Gastroesophageal sphincter (tissue), 4 donors: ENCODE results near the gene MOV10L1. TPM values are rescaled to one million over a fixed set of nuclear protein-coding genes. Genes with fewer than 3 reads are reported as not detected.
"Not testable (repeated sequence)": the region's sequence is repeated elsewhere in the genome, so short reads cannot be mapped to it uniquely, and the experiment has no call there.

Experiments
- ATAC-seq: fragments of 150-250 bp; one replicate; pipeline ENCODE4 v1.9.1; 2016; ENCODE audit warnings: mild to moderate bottlenecking, moderate library complexity
- H3K27ac ChIP-seq, 4 donors: fragments of 200-600 bp; sonication (generic) in 3 of 4; 1 replicate in 3 of 4; 2 replicates in 1 of 4; pipeline ENCODE4 v1.5.1; 2016 to 2019
- H3K27me3 ChIP-seq: fragments of 200-600 bp; sonication (generic); one replicate; pipeline ENCODE4 v1.5.1; 2019
- H3K36me3 ChIP-seq, 2 donors: fragments of 200-600 bp; sonication (generic); one replicate each; pipeline ENCODE4 v1.5.1; 2019; ENCODE audit warnings: control low read depth in 1 of 2
- H3K4me1 ChIP-seq, 3 donors: fragments of 200-600 bp; sonication (generic); 1 replicate in 2 of 3; 2 replicates in 1 of 3; pipeline ENCODE4 v1.5.1; 2016 to 2019; ENCODE audit warnings: control low read depth in 2 of 3
- H3K4me3 ChIP-seq, 2 donors: fragments of 200-600 bp; sonication (generic); one replicate each; pipeline ENCODE4 v1.5.1; 2019; ENCODE audit warnings: mild to moderate bottlenecking in 1 of 2, moderate library complexity in 1 of 2
- H3K9me3 ChIP-seq, 3 donors: fragments of 200-600 bp; sonication (generic); one replicate each; pipeline ENCODE4 v1.5.1; 2017 to 2019; ENCODE audit warnings: control low read depth in 2 of 3
- CTCF ChIP-seq, 4 experiments: fragments of 200-600 bp in 2 of 4; fragments of 450-650 bp in 2 of 4; sonication (generic) in 1 of 4; IDR thresholded peaks; one replicate each; pipeline ENCODE4 v1.5.1; 2017 to 2019; ENCODE audit warnings: antibody characterized with exemption in 4 of 4, mild to moderate bottlenecking in 2 of 4, moderate library complexity in 2 of 4
- EP300 ChIP-seq: sonication (generic); formaldehyde crosslinking; IDR thresholded peaks from one replicate; pipeline ENCODE4 v1.6.1; 2017; ENCODE audit warnings: antibody characterized with exemption, mild to moderate bottlenecking
- POLR2A ChIP-seq, 2 donors: fragments of 450-650 bp; IDR thresholded peaks; one replicate each; pipeline ENCODE4 v1.6.1; 2017; ENCODE audit warnings: antibody characterized with exemption in 2 of 2, mild to moderate bottlenecking in 2 of 2, moderate library complexity in 1 of 2
- POLR2AphosphoS5 ChIP-seq: sonication (generic); formaldehyde crosslinking; IDR thresholded peaks from one replicate; pipeline ENCODE4 v1.6.1; 2017; ENCODE audit warnings: antibody characterized with exemption
- WGBS, 2 donors: methylation state at CpG; one replicate each; pipeline ENCODE4 v1.1.5; 2018; ENCODE audit warnings: low coverage in 1 of 2; 5-methylcytosine and 5-hydroxymethylcytosine counted together
- total RNA-seq, 4 donors: library from RNA; depleted of rRNA; stranded (reverse); fragments of >200 nt; gene quantifications; one replicate each; pipeline ENCODE4 v1.1.0, GENCODE V29; 2016

The MOV10L1 gene
- total RNA-seq, 4 donors from 2014 or later, result 0.78 TPM; not detected in 3

GRCh38 chr22:50202130-50202666 lies 112.4 kb downstream of the MOV10L1 start:
- peak overlapping the region; percentile 64 to 96 for H3K4me3 ChIP-seq
- WGBS, 2 donors, result 63 to 68% methylated on average over 4 to 13 of the region's 13 CpGs
- ATAC-seq, result no peak
- H3K4me1 ChIP-seq, result peaks cover 0 to 72% (median 14%) of the 10 kb centered on the region in 3 donors
- peak overlapping the region in 1 of 4 donors; percentile 90 for H3K27ac ChIP-seq
- no peaks in the 10 kb centered on the region for H3K27me3 ChIP-seq
- no peak for TF ChIP-seq POLR2A (IDR thresholded peaks at IDR 0.05)
- no peak for TF ChIP-seq POLR2AphosphoS5
- TF ChIP-seq EP300, result no peak
- TF ChIP-seq CTCF (IDR thresholded peaks at IDR 0.05), result no peak
- H3K36me3 ChIP-seq, result peaks cover 0 to 48% of the 10 kb centered on the region in 2 donors
- no peaks in the 10 kb centered on the region for H3K9me3 ChIP-seq

- no peak for TF ChIP-seq POLR2AphosphoS5
- no peak for TF ChIP-seq EP300
- no peak for TF ChIP-seq CTCF (IDR thresholded peaks at IDR 0.05)
- no peak for TF ChIP-seq POLR2A (IDR thresholded peaks at IDR 0.05)
- Histone ChIP-seq H3K36me3 (peaks cover 0 to 48% of the 10 kb centered on the region in 2 donors), H3K9me3 (no peaks in the 10 kb centered on the region), H3K27me3 (no peaks in the 10 kb centered on the region), H3K27ac (no peak overlapping the region), H3K4me3 (no peak overlapping the region), H3K4me1 (peaks cover 0 to 78% (median 14%) of the 10 kb centered on the region in 3 donors)
- ATAC-seq, result no peak
- 78% methylated on average over 1 of the region's 1 CpG; no CpG with 5 or more reads in 1 of the 2 donors for WGBS, 2 donors
Measured at GRCh38 chr22:50203288-50203687, 113.5 kb downstream of the MOV10L1 start.

- no peak overlapping the region for H3K27ac ChIP-seq
- H3K4me1 ChIP-seq, result peaks cover 0 to 76% (median 13%) of the 10 kb centered on the region in 3 donors
- peaks cover 0 to 55% of the 10 kb centered on the region in 2 donors for H3K36me3 ChIP-seq
- WGBS, 2 donors, result 72 to 87% methylated on average over 4 to 7 of the region's 7 CpGs
- ATAC-seq, result no peak
- H3K27me3 ChIP-seq, result no peaks in the 10 kb centered on the region
- H3K9me3 ChIP-seq, result no peaks in the 10 kb centered on the region
- no peak overlapping the region for H3K4me3 ChIP-seq
- TF ChIP-seq EP300, result no peak
- no peak for TF ChIP-seq POLR2AphosphoS5
- no peak for TF ChIP-seq CTCF (IDR thresholded peaks at IDR 0.05)
- TF ChIP-seq POLR2A (IDR thresholded peaks at IDR 0.05), result no peak
Measured at GRCh38 chr22:50204571-50204970, 114.8 kb downstream of the MOV10L1 start.

- H3K27me3 ChIP-seq, H3K27ac ChIP-seq, H3K4me3 ChIP-seq, ATAC-seq, H3K9me3 ChIP-seq: not testable (repeated sequence)
- Histone ChIP-seq H3K36me3 (peaks cover 0 to 60% of the 10 kb centered on the region in 2 donors), H3K4me1 (peaks cover 0 to 76% (median 9%) of the 10 kb centered on the region in 3 donors)
- WGBS, 2 donors, result 74 to 88% methylated on average over 7 to 9 of the region's 9 CpGs
Measured at GRCh38 chr22:50204998-50205397, 115.2 kb downstream of the MOV10L1 start.

GRCh38 chr22:50205781-50206569 lies 116.2 kb downstream of the MOV10L1 start:
- Histone ChIP-seq H3K36me3 (peaks cover 0 to 69% of the 10 kb centered on the region in 2 donors), H3K27me3 (no peaks in the 10 kb centered on the region), H3K9me3 (no peaks in the 10 kb centered on the region), H3K4me3 (no peak overlapping the region), H3K4me1 (peaks cover 0 to 73% (median 8%) of the 10 kb centered on the region in 3 donors), H3K27ac (peak overlapping the region in 3 of 4 donors; percentile 23 to 67 (median 43))
- no peak for ATAC-seq
- WGBS, 2 donors, result 82 to 96% methylated on average over 5 to 13 of the region's 45 CpGs
- TF ChIP-seq POLR2A (IDR thresholded peaks at IDR 0.05) (no peak), EP300 (no peak), CTCF (IDR thresholded peaks at IDR 0.05) (no peak), POLR2AphosphoS5 (no peak)
